ENCODE data around the gene ORAI1. TPM values are rescaled to one million over a fixed set of nuclear protein-coding genes. Genes with fewer than 3 reads are reported as not detected.
"Not testable (repeated sequence)": the region's sequence is repeated elsewhere in the genome, so short reads cannot be mapped to it uniquely, and the experiment has no call there.

The ORAI1 gene
- total RNA-seq, 1 experiment from 2014 or later: 33.9 TPM

DNA sequence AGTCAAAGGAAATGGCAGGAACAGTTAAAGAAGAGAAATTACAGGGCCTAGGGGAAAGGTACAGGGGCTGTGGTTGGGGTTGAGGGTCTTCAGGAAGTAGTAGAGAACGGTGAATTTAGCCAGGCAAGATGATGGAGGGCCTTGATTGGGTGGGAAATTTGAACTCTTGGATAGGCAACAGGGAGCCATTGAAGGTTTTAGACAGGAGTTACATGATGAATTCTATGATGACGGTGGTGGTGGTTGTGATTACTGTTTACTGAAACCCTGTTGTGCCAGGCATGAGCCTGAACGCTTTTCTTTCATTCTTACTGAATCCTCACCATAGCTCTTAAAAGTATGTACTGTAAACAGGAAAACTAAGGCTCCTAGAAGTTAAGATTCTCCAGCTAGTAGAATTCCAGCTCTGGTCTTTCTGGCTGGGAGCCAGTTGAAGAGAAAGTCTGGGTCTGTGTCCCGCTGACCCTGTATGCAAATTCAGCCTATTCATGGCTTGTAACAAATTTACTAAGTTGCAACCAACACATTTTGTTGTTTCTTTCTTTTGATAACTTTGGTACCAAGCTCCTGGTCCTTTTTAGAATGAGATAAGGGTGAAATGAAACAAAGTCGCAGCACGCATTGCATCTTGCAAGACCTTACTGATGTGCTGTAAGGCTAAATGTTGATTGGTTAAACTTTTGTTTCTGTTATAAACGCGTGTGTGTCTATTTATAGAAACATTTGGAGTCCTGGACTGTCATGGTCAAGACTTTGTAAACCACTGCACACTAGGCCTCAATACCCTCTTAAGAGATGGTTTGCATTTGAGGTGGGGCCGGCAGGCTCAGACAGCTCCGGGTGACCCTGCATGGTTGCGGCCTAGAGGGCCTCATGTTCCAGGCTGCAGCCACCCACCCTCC is 6.0 kb downstream of the ORAI1 start:
- TF ChIP-seq, protein P1, sequence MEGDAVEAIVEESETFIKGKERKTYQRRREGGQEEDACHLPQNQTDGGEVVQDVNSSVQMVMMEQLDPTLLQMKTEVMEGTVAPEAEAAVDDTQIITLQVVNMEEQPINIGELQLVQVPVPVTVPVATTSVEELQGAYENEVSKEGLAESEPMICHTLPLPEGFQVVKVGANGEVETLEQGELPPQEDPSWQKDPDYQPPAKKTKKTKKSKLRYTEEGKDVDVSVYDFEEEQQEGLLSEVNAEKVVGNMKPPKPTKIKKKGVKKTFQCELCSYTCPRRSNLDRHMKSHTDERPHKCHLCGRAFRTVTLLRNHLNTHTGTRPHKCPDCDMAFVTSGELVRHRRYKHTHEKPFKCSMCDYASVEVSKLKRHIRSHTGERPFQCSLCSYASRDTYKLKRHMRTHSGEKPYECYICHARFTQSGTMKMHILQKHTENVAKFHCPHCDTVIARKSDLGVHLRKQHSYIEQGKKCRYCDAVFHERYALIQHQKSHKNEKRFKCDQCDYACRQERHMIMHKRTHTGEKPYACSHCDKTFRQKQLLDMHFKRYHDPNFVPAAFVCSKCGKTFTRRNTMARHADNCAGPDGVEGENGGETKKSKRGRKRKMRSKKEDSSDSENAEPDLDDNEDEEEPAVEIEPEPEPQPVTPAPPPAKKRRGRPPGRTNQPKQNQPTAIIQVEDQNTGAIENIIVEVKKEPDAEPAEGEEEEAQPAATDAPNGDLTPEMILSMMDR (IDR thresholded peaks at IDR 0.05; ENCODE audit: insufficient read depth in 1 of 2, low read depth in 1 of 2, low read length in 1 of 2, severe bottlenecking in 1 of 2, unreplicated experiment in 1 of 2): no peak
- no peak overlapping the region for H3K4me3 Mint-ChIP-seq (ENCODE audit: unreplicated experiment)

DNA sequence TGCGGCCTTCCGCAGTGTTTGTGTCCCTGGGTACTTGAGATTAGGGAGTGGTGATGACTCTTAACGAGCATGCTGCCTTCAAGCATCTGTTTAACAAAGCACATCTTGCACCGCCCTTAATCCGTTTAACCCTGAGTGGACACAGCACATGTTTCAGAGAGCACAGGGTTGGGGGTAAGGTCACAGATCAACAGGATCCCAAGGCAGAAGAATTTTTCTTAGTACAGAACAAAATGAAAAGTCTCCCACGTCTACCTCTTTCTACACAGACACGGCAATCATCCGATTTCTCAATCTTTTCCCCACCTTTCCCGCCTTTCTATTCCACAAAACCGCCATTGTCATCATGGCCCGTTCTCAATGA is 7.5 kb downstream of the ORAI1 start:
- H3K27me3 ChIP-seq (replicated peaks; ENCODE audit: control insufficient read depth, insufficient read depth, low read length); H3K4me3 ChIP-seq (ENCODE audit: low read depth, low read length); H3K36me3 ChIP-seq (ENCODE audit: control insufficient read depth, insufficient read depth, low read length); BruUV-seq (replicated peaks); POLR2A ChIA-PET; H3K4me1 Mint-ChIP-seq (ENCODE audit: low read depth, unreplicated experiment); DNase-seq; H3K27me3 Mint-ChIP-seq (ENCODE audit: insufficient read depth, unreplicated experiment); H3K9me3 Mint-ChIP-seq (ENCODE audit: unreplicated experiment); H3K9me3 ChIP-seq; intact Hi-C loops (cut with micrococcal nuclease; ENCODE audit: unreplicated experiment); H3K4me3 Mint-ChIP-seq (ENCODE audit: unreplicated experiment); H3K27ac Mint-ChIP-seq (ENCODE audit: unreplicated experiment); H3K4me1 ChIP-seq: not testable (repeated sequence)
- H3K36me3 Mint-ChIP-seq (ENCODE audit: insufficient read depth, unreplicated experiment): peaks cover 26% of the 10 kb centered on the region
- CTCF ChIA-PET: interaction anchor here (0.6 kb wide), 1 partner anchor 81 kb away, joined by 12 read pairs; no protein-coding TSS in a partner anchor

More for the DNA sequence above, 6.0 kb downstream of the ORAI1 start:
- H3K4me1 ChIP-seq: peaks cover 9% of the 10 kb centered on the region; the same call in 1 of the 2 replicates
- no TSS peak for BruUV-seq (replicated peaks)
- intact Hi-C loops (cut with micrococcal nuclease; ENCODE audit: unreplicated experiment): no loop called here
- peaks cover 2% of the 10 kb centered on the region for H3K36me3 ChIP-seq (ENCODE audit: control insufficient read depth, insufficient read depth, low read length)
- Mint-ChIP-seq H3K36me3 (ENCODE audit: insufficient read depth, unreplicated experiment) (peaks cover 29% of the 10 kb centered on the region), H3K27ac (ENCODE audit: unreplicated experiment) (peak overlapping the region; percentile 41), H3K27me3 (ENCODE audit: insufficient read depth, unreplicated experiment) (no peaks in the 10 kb centered on the region), H3K4me1 (ENCODE audit: low read depth, unreplicated experiment) (peaks cover 9% of the 10 kb centered on the region), H3K9me3 (ENCODE audit: unreplicated experiment) (no peaks in the 10 kb centered on the region)
- ChIA-PET CTCF (no interaction called here), POLR2A (no interaction called here)
- no peaks in the 10 kb centered on the region for H3K9me3 ChIP-seq
- no peaks in the 10 kb centered on the region for H3K27me3 ChIP-seq (replicated peaks; ENCODE audit: control insufficient read depth, insufficient read depth, low read length)
- DNase-seq: no peak
- H3K4me3 ChIP-seq (ENCODE audit: low read depth, low read length): no peak overlapping the region

DNA sequence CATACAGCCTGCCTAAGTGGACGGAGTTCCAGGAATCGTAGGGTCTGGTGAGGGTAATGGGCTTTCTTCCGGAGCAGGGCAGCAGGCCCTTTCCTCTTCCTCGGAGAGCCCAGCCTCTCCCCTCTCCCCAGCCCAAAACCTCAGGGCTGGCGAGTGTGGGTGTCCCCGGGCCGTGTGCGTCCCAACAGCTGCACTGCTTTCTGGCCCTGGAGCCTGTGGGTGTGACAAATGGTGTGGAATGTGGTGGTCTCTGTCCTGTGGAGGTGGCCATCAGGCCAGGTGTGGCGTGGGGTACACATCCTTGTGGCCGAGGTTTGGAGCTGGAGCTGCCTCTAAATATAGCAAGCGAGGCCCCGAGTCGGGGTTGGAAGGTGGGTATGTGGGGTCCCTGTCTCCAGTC is 8.5 kb downstream of the ORAI1 start:
- H3K4me1 ChIP-seq: 0 out of 2 replicates have a peak, but pooled peaks cover 3% of the 10 kb centered on the region
- Mint-ChIP-seq H3K27me3 (ENCODE audit: insufficient read depth, unreplicated experiment) (no peaks in the 10 kb centered on the region), H3K4me1 (ENCODE audit: low read depth, unreplicated experiment) (peaks cover 9% of the 10 kb centered on the region), H3K4me3 (ENCODE audit: unreplicated experiment) (no peak overlapping the region), H3K27ac (ENCODE audit: unreplicated experiment) (no peak overlapping the region), H3K36me3 (ENCODE audit: insufficient read depth, unreplicated experiment) (peaks cover 27% of the 10 kb centered on the region), H3K9me3 (ENCODE audit: unreplicated experiment) (no peaks in the 10 kb centered on the region)
- POLR2A ChIA-PET: interaction anchor here (0.6 kb wide), 1 partner anchor 9 kb away, joined by 3 read pairs; no protein-coding TSS in a partner anchor
- TF ChIP-seq, protein P1 (IDR thresholded peaks at IDR 0.05; ENCODE audit: insufficient read depth in 1 of 2, low read depth in 1 of 2, low read length in 1 of 2, severe bottlenecking in 1 of 2, unreplicated experiment in 1 of 2): no peak
- intact Hi-C loops (cut with micrococcal nuclease; ENCODE audit: unreplicated experiment): no loop called here
- CTCF ChIA-PET: interaction anchor here (0.7 to 1.7 kb wide), 3 partner anchors 34 to 1054 kb away, joined by 3 to 8 read pairs (median 3); partner anchors contain the start of genes MORN3 and POP5
- no peaks in the 10 kb centered on the region for H3K27me3 ChIP-seq (replicated peaks; ENCODE audit: control insufficient read depth, insufficient read depth, low read length)
- BruUV-seq (replicated peaks): no TSS peak
- no peak for DNase-seq
- H3K4me3 ChIP-seq (ENCODE audit: low read depth, low read length): no peak overlapping the region
- H3K9me3 ChIP-seq: no peaks in the 10 kb centered on the region
- peaks cover 2% of the 10 kb centered on the region for H3K36me3 ChIP-seq (ENCODE audit: control insufficient read depth, insufficient read depth, low read length)
